Mesothelial cell of epicardium (in vitro differentiated cells): ENCODE results near the gene THRB. TPM values are rescaled to one million over a fixed set of nuclear protein-coding genes. Genes with fewer than 3 reads are reported as not detected.

ENCODE experiments used
- DNase-seq, 2 experiments: peaks; one replicate each; pipeline ENCODE4 v3.0.0; 2021; ENCODE audit warnings: low spot score in 2 of 2; ENCODE audit not compliant: unreplicated experiment in 2 of 2
- H3K27ac Mint-ChIP-seq: 2 replicates; pipeline ENCODE4 v1.8.0; 2021; ENCODE audit warnings: mixed read lengths
- H3K27me3 Mint-ChIP-seq: 2 replicates; pipeline ENCODE4 v1.8.0; 2021; ENCODE audit warnings: low read depth, mixed read lengths
- H3K36me3 Mint-ChIP-seq: 2 replicates; pipeline ENCODE4 v1.8.0; 2021; ENCODE audit warnings: mixed read lengths
- H3K4me1 Mint-ChIP-seq: 2 replicates; pipeline ENCODE4 v1.8.0; 2021; ENCODE audit warnings: mixed read lengths
- H3K4me3 Mint-ChIP-seq: 2 replicates; pipeline ENCODE4 v1.8.0; 2021; ENCODE audit warnings: mild to moderate bottlenecking, moderate library complexity, mixed read lengths
- H3K9me3 Mint-ChIP-seq: 2 replicates; pipeline ENCODE4 v1.8.0; 2021; ENCODE audit warnings: mixed read lengths
- CTCF ChIP-seq: fragments of 200-600 bp; sonication (generic); IDR thresholded peaks from one replicate; pipeline ENCODE4 v1.5.0; 2021; ENCODE audit warnings: antibody characterized with exemption; ENCODE audit not compliant: unreplicated experiment
- total RNA-seq: library from RNA; stranded (reverse); gene quantifications from 3 replicates; pipeline ENCODE4 v1.2.1, GENCODE V29; 2021

The THRB gene
- total RNA-seq, 1 donor from 2014 or later: 3.4 TPM

DNA sequence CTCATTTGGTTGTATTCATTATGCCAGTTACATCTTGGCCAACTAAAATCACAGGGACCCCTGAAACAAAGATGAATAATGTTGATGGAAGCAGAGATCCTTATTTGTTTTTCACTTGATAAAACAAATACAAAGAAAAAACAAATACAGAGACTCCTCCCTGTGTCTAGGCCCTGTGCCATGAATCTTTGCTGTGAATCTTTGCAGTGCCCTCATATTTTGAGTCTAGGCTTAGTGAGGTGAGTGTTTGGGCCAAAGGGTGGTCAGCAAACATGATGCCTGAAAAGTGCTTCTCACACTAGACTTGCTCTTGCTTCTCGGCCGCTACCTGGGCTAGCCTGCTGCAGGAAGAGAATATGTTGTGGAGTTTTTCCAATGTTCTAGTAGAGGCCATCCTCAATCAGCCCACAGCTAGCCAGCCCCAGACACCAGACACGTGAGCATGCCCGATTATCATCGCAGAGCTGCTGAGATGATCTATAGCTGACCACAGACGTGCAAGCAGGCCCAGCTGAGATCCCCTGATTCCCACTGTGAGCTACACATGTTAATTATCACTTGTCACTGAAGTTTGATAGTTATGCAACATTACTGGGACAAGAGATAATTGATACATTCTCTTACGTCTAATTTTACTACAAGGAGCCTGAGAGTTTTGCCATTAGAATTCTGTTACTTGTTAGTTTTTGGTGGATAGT lies 191.4 kb downstream of the THRB start:
- no peaks in the 10 kb centered on the region for H3K9me3 Mint-ChIP-seq
- H3K4me3 Mint-ChIP-seq: no peak overlapping the region
- H3K27ac Mint-ChIP-seq: no peak overlapping the region
- peaks cover 39% of the 10 kb centered on the region for H3K4me1 Mint-ChIP-seq
- no peaks in the 10 kb centered on the region for H3K36me3 Mint-ChIP-seq
- no peak for TF ChIP-seq CTCF
- DNase-seq: no peak
- no peaks in the 10 kb centered on the region for H3K27me3 Mint-ChIP-seq

DNA sequence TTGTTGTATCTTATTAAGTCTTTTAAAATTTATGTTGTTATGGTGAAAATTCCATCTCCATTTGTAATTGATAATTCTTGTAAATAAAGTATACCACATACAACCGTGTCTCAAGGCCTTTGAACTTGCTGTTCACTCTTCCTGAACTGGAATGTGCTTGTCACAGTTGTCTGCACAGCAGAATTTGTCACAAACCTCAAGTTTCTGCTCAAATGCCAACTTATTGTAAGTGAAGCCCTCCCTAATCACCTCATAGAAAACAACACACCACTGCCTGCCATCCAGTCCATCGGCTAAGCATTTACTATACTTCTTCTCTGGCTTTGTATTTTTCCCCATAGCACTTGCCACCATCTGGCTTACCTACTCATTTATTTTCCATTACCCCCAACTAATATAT lies 192.3 kb downstream of the THRB start:
- no peak overlapping the region for H3K4me3 Mint-ChIP-seq
- H3K4me1 Mint-ChIP-seq: peaks cover 40% of the 10 kb centered on the region
- H3K27me3 Mint-ChIP-seq: no peaks in the 10 kb centered on the region
- no peak for DNase-seq
- H3K27ac Mint-ChIP-seq: no peak overlapping the region
- no peak for TF ChIP-seq CTCF
- no peaks in the 10 kb centered on the region for H3K9me3 Mint-ChIP-seq
- no peaks in the 10 kb centered on the region for H3K36me3 Mint-ChIP-seq

DNA sequence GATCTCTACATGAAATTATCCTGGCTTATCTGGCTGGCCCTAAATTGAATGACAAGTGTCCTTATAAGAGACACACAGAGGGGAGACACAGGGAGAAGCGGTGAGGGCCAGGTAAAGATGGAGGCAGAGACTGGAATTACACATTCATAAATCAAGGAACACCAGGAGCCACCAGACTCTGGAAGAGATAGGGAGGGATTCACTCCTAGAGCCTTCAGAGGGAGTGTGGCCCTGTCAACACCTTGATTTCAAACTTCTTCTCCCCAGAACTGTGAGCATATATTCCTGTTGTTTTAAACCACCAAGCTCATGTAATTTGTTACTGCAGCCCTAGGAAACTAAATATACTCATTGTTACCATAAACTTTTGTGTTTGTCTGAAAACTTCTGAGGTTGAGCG lies 193.7 kb downstream of the THRB start:
- Mint-ChIP-seq H3K4me1 (peaks cover 45% of the 10 kb centered on the region), H3K9me3 (no peaks in the 10 kb centered on the region), H3K4me3 (no peak overlapping the region), H3K27me3 (no peaks in the 10 kb centered on the region), H3K36me3 (no peaks in the 10 kb centered on the region), H3K27ac (peak overlapping the region; percentile 77)
- no peak for TF ChIP-seq CTCF
- no peak for DNase-seq

DNA sequence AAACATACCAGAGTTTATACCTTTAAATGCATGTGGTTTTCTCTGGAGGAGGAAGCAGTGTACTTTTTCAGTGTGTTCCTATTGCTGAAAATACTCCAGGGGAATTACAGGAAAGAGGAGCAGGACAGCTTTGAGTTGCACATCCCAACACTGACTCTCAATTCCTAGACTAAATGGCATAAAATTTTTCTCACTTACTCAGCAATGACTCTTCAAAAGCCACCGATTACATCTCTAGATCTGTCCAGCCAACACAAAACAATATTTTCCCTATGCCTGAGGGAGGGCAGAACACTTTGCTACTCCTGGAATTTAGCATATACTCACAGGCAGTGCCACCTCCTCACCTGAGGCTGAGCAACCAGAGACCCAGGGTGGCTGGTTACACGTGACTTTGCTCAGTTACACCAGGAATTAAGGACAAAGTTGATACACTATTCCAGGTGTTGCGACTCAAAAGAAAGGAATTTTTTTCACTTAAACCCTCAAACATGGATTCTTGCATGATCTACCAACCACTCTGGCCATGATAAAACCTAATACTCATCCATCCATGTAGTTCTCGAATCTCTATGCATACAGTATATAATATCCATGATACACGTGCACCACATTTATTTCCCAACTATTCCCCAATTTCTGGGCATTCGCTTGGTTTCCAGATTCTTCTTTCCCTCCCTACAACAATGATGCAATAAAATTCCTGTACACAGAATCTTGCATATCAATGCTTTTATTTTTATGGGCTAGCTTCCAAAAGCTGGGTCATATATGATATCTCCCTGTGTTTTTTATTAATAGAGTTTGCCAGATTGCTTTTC lies 194.6 kb downstream of the THRB start:
- no peak for DNase-seq
- Mint-ChIP-seq H3K4me1 (peaks cover 42% of the 10 kb centered on the region), H3K9me3 (no peaks in the 10 kb centered on the region), H3K4me3 (no peak overlapping the region), H3K36me3 (no peaks in the 10 kb centered on the region), H3K27ac (peak overlapping the region; percentile 72), H3K27me3 (no peaks in the 10 kb centered on the region)
- TF ChIP-seq CTCF: no peak

DNA sequence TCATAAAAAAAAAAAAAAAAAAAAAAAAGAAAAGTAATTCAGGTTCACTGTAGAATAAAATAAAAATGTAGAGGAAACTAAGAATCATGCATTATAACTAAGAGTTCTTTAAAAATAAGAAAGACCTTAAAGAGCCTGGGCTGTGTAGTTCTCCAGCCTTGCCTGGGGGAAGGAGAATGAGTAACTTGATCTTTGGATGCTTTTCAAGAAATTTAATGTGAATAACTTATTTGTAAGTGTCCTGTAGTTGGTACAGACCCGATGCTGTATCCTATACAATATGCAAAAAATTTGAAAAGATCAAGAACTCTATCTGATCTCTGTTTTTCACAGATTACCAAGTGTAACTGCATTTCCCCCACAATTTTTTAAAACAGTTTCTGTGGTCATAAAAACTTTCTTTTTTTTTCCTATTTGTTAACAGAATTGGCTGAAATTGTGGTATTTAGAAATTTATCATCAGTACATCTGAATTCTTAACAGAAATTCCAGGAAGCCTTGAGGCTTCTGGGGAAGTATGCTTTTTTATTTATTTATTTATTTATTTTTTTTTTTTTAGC lies 195.3 kb downstream of the THRB start:
- Mint-ChIP-seq H3K27me3 (no peaks in the 10 kb centered on the region), H3K27ac (no peak overlapping the region), H3K36me3 (peaks cover 1% of the 10 kb centered on the region), H3K9me3 (peaks cover 2% of the 10 kb centered on the region), H3K4me3 (no peak overlapping the region), H3K4me1 (peaks cover 42% of the 10 kb centered on the region)
- DNase-seq: no peak
- TF ChIP-seq CTCF: no peak
